Suprapubic skin (tissue), 4 donors: ENCODE data around the gene AP1S3. TPM values are rescaled to one million over a fixed set of nuclear protein-coding genes. Genes with fewer than 3 reads are reported as not detected.

ENCODE experiments used
- DNase-seq, 2 donors: peaks; one replicate each; pipeline ENCODE4 v3.0.0-alpha.2; 2019; ENCODE audit warnings: low spot score in 2 of 2
- H3K27ac ChIP-seq: fragments of 200-600 bp; sonication (generic); one replicate; pipeline ENCODE4 v1.5.1; 2019
- H3K27me3 ChIP-seq: fragments of 200-600 bp; sonication (generic); one replicate; pipeline ENCODE4 v1.5.1; 2019
- H3K36me3 ChIP-seq: fragments of 200-600 bp; sonication (generic); one replicate; pipeline ENCODE4 v1.5.1; 2019
- H3K4me1 ChIP-seq: fragments of 200-600 bp; sonication (generic); one replicate; pipeline ENCODE4 v1.5.1; 2019
- H3K4me3 ChIP-seq: fragments of 200-600 bp; sonication (generic); one replicate; pipeline ENCODE4 v1.5.1; 2019; ENCODE audit warnings: mild to moderate bottlenecking
- H3K9me3 ChIP-seq: fragments of 200-600 bp; sonication (generic); one replicate; pipeline ENCODE4 v1.5.1; 2019
- EP300 ChIP-seq: sonication (generic); formaldehyde crosslinking; IDR thresholded peaks from one replicate; pipeline ENCODE4 v1.6.1; 2017; ENCODE audit warnings: antibody characterized with exemption
- POLR2A ChIP-seq, 2 donors: fragments of 450-650 bp; IDR thresholded peaks; one replicate each; pipeline ENCODE4 v1.6.1; 2017; ENCODE audit warnings: antibody characterized with exemption in 2 of 2, mild to moderate bottlenecking in 2 of 2, moderate library complexity in 2 of 2
- POLR2AphosphoS5 ChIP-seq, 3 donors: sonication (generic); formaldehyde crosslinking; IDR thresholded peaks; one replicate each; pipeline ENCODE4 v1.6.1; 2017; ENCODE audit warnings: antibody characterized with exemption in 3 of 3
- WGBS: methylation state at CpG from one replicate; pipeline ENCODE4 v1.1.5; 2018; 5-methylcytosine and 5-hydroxymethylcytosine counted together
- total RNA-seq, 4 donors: library from RNA; depleted of rRNA; stranded (reverse); fragments of >200 nt; gene quantifications; one replicate each; pipeline ENCODE4 v1.1.0, GENCODE V29; 2016
- TF ChIP-seq, protein P1 (sequence below), 2 donors: fragments of 200-600 bp in 1 of 2; fragments of 450-650 bp in 1 of 2; sonication (generic) in 1 of 2; IDR thresholded peaks; one replicate each; pipeline ENCODE4 v1.5.1; 2016 to 2019; ENCODE audit warnings: antibody characterized with exemption in 2 of 2, mild to moderate bottlenecking in 1 of 2, moderate library complexity in 1 of 2

The AP1S3 gene
- total RNA-seq, 4 donors from 2014 or later = 0.72 to 8.4 (median 3.1) TPM

DNA sequence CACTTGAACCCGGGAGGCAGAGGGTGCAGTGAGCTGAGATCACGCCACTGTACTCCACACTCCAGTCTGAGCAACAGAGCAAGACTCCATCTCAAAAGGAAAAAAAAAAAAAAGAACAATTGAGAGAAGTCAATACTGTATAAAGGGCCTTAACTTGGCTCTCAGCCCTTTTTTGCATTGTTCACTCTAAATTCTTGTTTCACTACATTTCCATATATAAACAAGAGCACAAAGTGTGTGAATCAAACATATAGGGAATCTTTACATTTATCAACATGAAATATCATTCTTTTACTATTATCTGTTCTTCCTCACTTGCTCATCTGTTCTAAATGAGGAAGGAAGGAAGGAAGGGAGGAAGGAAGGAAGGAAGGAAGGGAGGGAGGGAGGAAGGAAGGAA lies 90.8 kb downstream of the AP1S3 start:
- DNase-seq = no peak
- no peak overlapping the region for H3K27ac ChIP-seq
- no peak overlapping the region for H3K4me3 ChIP-seq
- no peaks in the 10 kb centered on the region for H3K9me3 ChIP-seq
- H3K4me1 ChIP-seq = no peaks in the 10 kb centered on the region
- TF ChIP-seq POLR2A (IDR thresholded peaks at IDR 0.05) (no peak), POLR2AphosphoS5 (IDR thresholded peaks at IDR 0.05) (no peak), EP300 (no peak)
- TF ChIP-seq, protein P1, sequence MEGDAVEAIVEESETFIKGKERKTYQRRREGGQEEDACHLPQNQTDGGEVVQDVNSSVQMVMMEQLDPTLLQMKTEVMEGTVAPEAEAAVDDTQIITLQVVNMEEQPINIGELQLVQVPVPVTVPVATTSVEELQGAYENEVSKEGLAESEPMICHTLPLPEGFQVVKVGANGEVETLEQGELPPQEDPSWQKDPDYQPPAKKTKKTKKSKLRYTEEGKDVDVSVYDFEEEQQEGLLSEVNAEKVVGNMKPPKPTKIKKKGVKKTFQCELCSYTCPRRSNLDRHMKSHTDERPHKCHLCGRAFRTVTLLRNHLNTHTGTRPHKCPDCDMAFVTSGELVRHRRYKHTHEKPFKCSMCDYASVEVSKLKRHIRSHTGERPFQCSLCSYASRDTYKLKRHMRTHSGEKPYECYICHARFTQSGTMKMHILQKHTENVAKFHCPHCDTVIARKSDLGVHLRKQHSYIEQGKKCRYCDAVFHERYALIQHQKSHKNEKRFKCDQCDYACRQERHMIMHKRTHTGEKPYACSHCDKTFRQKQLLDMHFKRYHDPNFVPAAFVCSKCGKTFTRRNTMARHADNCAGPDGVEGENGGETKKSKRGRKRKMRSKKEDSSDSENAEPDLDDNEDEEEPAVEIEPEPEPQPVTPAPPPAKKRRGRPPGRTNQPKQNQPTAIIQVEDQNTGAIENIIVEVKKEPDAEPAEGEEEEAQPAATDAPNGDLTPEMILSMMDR (IDR thresholded peaks at IDR 0.05) = no peak
- H3K27me3 ChIP-seq = no peaks in the 10 kb centered on the region
- WGBS = 98% methylated on average over 2 of the region's 2 CpGs
- H3K36me3 ChIP-seq = no peaks in the 10 kb centered on the region

DNA sequence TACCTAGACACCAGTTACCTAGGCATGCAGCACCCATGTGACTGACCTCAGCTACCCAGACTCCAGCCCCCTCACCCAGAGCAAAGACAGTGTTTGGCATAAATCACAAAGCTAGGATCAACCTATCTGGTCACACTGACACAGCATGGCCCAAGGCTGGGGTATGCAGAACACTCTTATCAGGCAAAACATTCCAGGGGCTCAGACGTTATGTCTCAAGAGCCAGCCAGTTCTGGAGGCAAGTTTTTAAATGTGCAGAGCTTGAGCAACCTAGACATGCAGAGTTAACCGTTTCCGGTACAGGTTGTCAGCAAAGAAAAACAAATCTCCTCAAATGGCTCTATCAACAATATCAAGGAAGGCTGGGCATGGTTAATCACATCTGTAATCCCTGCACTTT lies 92.8 kb downstream of the AP1S3 start:
- no peak overlapping the region for H3K27ac ChIP-seq
- H3K9me3 ChIP-seq = no peaks in the 10 kb centered on the region
- H3K27me3 ChIP-seq = no peaks in the 10 kb centered on the region
- DNase-seq = no peak
- H3K4me3 ChIP-seq = no peak overlapping the region
- TF ChIP-seq EP300 (no peak), POLR2AphosphoS5 (IDR thresholded peaks at IDR 0.05) (no peak)
- H3K36me3 ChIP-seq = no peaks in the 10 kb centered on the region
- H3K4me1 ChIP-seq = no peaks in the 10 kb centered on the region
- 69% methylated on average over 3 of the region's 3 CpGs for WGBS

DNA sequence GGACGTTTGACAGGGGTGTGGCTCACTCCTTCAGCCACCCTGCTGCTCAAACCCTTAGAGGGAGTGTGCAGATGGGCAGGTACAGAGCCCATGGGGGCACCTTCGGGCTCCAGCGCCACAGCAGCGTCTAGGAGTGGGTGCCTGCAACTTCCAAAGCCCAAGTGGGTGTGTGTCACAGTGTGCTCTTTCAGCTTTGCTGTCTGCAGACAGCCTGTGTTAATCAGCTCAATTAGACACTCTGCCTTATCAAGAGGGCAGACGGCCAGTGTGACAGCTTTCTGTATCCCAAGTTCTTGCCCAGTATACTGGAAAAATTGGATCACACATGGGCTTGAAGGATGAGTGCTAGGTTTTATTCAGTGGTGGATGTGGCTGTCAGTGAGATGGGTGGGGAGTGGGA lies 96.7 kb downstream of the AP1S3 start:
- Histone ChIP-seq H3K4me3 (no peak overlapping the region), H3K27ac (no peak overlapping the region), H3K36me3 (no peaks in the 10 kb centered on the region), H3K9me3 (no peaks in the 10 kb centered on the region), H3K4me1 (no peaks in the 10 kb centered on the region), H3K27me3 (no peaks in the 10 kb centered on the region)
- no peak for DNase-seq
- TF ChIP-seq, protein P1 (IDR thresholded peaks at IDR 0.05) = no peak
- WGBS = 74% methylated on average over 5 of the region's 5 CpGs

DNA sequence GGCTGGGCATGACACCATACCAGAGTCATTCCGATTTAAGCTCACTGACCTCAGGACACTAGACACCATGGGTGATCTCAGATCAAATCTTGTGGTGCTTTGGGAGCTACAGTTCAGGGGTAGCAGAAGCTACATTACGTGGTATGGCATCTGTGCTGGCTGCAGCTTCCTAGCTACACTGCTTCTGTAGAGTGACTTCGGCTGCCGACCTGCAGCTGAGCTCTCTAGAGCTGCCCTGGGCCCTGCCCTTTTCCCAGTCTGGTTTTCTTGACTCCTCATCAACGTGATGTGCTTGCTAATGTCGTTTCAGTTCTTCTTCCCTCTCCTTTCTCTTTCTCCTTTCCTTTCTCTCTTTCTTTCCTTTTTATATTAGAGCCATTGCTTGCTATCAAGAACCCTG lies 100.2 kb downstream of the AP1S3 start:
- Histone ChIP-seq H3K4me1 (no peaks in the 10 kb centered on the region), H3K27me3 (no peaks in the 10 kb centered on the region), H3K36me3 (no peaks in the 10 kb centered on the region), H3K27ac (no peak overlapping the region), H3K9me3 (no peaks in the 10 kb centered on the region), H3K4me3 (no peak overlapping the region)
- 81% methylated on average over 6 of the region's 6 CpGs for WGBS
- TF ChIP-seq, protein P1 (IDR thresholded peaks at IDR 0.05) = no peak
- TF ChIP-seq POLR2AphosphoS5 (IDR thresholded peaks at IDR 0.05) = no peak
- no peak for TF ChIP-seq POLR2A (IDR thresholded peaks at IDR 0.05)
- no peak for TF ChIP-seq EP300
- no peak for DNase-seq

DNA sequence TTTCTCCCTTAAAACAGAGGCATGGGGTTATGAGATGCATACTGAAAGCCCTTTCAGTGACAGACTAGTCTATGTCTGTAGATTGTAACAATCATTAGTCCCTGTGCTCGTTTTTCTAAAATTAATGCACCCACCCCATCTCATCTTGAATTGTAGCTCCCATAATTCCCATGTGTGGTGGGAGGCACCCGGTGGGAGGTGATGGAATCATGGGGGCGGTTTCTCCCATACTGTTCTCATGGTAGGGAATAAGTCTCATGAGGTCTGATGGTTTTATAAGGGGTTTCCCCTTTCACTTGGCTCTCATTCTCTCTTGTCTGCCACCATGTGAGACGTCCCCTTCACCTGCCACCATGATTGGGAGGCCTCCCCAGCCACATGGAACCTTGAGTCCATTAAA lies 100.9 kb downstream of the AP1S3 start:
- no peaks in the 10 kb centered on the region for H3K4me1 ChIP-seq
- WGBS = 79% methylated on average over 4 of the region's 4 CpGs
- no peaks in the 10 kb centered on the region for H3K9me3 ChIP-seq
- no peak for TF ChIP-seq POLR2A (IDR thresholded peaks at IDR 0.05)
- no peak for TF ChIP-seq POLR2AphosphoS5 (IDR thresholded peaks at IDR 0.05)
- TF ChIP-seq, protein P1 (IDR thresholded peaks at IDR 0.05) = no peak
- no peak for TF ChIP-seq EP300
- no peak overlapping the region for H3K27ac ChIP-seq
- H3K4me3 ChIP-seq = no peak overlapping the region
- H3K36me3 ChIP-seq = no peaks in the 10 kb centered on the region
- no peaks in the 10 kb centered on the region for H3K27me3 ChIP-seq
- DNase-seq = no peak

DNA sequence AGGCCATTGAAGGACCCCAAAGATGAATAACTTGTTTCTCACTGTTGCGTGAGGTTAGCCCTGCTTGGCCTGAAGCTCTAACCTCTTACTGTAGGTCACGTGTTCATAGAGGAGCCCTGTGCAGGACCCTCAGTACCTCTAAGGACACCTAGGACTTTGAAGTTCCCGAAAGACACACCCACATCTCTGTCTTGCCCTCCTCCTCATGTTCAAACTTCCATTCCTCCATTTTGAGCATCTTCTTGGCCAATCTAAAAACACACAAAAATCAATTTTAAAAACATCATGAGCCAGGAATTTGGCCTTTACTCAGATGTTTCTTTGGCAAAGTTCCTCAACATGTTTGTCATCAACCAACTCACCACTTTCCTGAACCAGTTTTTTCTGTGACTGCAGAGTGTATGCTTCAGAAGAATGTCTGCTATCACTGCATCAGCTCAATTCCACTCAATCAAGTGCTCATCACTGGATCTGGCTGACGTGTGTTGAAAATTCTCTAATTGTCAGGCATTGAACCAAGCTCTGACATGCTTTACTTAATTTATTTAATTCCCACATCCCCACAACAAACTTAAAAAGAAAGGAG lies 101.6 kb downstream of the AP1S3 start:
- H3K4me3 ChIP-seq = no peak overlapping the region
- TF ChIP-seq, protein P1 (IDR thresholded peaks at IDR 0.05) = no peak
- TF ChIP-seq POLR2AphosphoS5 (IDR thresholded peaks at IDR 0.05) (no peak), POLR2A (IDR thresholded peaks at IDR 0.05) (no peak), EP300 (no peak)
- H3K27ac ChIP-seq = no peak overlapping the region
- WGBS = 75% methylated on average over 4 of the region's 4 CpGs
- no peaks in the 10 kb centered on the region for H3K36me3 ChIP-seq
- no peaks in the 10 kb centered on the region for H3K4me1 ChIP-seq
- no peaks in the 10 kb centered on the region for H3K27me3 ChIP-seq
- H3K9me3 ChIP-seq = no peaks in the 10 kb centered on the region
- DNase-seq = no peak
